Left lung (tissue), 10 donors: ENCODE results near the gene ALDH16A1. TPM values are rescaled to one million over a fixed set of nuclear protein-coding genes. Genes with fewer than 3 reads are reported as not detected.
A peak's percentile ranks its signal among the peaks of the same experiment; 100 is the strongest.

ENCODE experiments used
- ATAC-seq: fragments of 200-7000 bp; cut with Tn5 transposase; one replicate; pipeline ENCODE4 v1.9.1; 2020; ENCODE audit warnings: moderate library complexity
- DNase-seq, 4 donors: peaks; one replicate each; pipeline ENCODE4 v3.0.0-alpha.2; 2013 to 2020
- H3K27ac ChIP-seq, 2 donors: fragments of 200-600 bp; sonication (generic) in 1 of 2; one replicate each; pipeline versions ENCODE4 v1.5.0 to v1.8.0; 2020 to 2021
- H3K27me3 ChIP-seq, 2 donors: fragments of 200-600 bp; sonication (generic) in 1 of 2; one replicate each; pipeline versions ENCODE4 v1.5.0 to v1.8.0; 2020 to 2021
- H3K36me3 ChIP-seq, 2 donors: fragments of 200-600 bp; sonication (generic) in 1 of 2; one replicate each; pipeline versions ENCODE4 v1.5.0 to v1.8.0; 2020 to 2021
- H3K4me1 ChIP-seq, 2 donors: fragments of 200-600 bp; one replicate each; pipeline ENCODE4 v1.8.0; 2021
- H3K4me3 ChIP-seq, 2 donors: fragments of 200-600 bp; sonication (generic) in 1 of 2; one replicate each; pipeline versions ENCODE4 v1.5.0 to v1.8.0; 2020 to 2021; ENCODE audit warnings: mild to moderate bottlenecking in 1 of 2
- H3K9me3 ChIP-seq, 2 donors: fragments of 200-600 bp; sonication (generic) in 1 of 2; one replicate each; pipeline versions ENCODE4 v1.5.0 to v1.8.0; 2020 to 2021
- intact Hi-C, 2 donors: fragments of 100-400 bp; cut with DNase I; formaldehyde crosslinking; loops; one replicate each; pipeline versions ENCODE4 v1.11.2 to v1.14.2; 2022
- polyA plus RNA-seq, 6 donors: library from polyadenylated mRNA; unstranded; fragments of 120-200 nt; gene quantifications; one replicate each; pipeline ENCODE4 v1.2.1, GENCODE V29; 2013; ENCODE audit not compliant: insufficient read length in 6 of 6
- total RNA-seq, 2 donors: library from RNA; stranded (reverse); fragmentation: NEBNext Ultra II Directional; extraction: Animal tissue kit (Norgen Biotek cat#: 25700); gene quantifications; one replicate each; pipeline ENCODE4 v1.2.1, GENCODE V29; 2021
- TF ChIP-seq, protein P1 (sequence below), 2 donors: fragments of 200-600 bp; sonication (generic) in 1 of 2; IDR thresholded peaks; one replicate each; pipeline versions ENCODE4 v1.5.0 to v1.8.0; 2021; ENCODE audit warnings: antibody characterized with exemption in 2 of 2
- donor health status: DM: no; HTN: yes; CAD: no.
- donor health status: DM: no; HTN: no; CAD: no.

Gene ALDH16A1
- total and polyA plus RNA-seq, 8 donors, result 12.6 to 54.2 (median 18.1) TPM

DNA sequence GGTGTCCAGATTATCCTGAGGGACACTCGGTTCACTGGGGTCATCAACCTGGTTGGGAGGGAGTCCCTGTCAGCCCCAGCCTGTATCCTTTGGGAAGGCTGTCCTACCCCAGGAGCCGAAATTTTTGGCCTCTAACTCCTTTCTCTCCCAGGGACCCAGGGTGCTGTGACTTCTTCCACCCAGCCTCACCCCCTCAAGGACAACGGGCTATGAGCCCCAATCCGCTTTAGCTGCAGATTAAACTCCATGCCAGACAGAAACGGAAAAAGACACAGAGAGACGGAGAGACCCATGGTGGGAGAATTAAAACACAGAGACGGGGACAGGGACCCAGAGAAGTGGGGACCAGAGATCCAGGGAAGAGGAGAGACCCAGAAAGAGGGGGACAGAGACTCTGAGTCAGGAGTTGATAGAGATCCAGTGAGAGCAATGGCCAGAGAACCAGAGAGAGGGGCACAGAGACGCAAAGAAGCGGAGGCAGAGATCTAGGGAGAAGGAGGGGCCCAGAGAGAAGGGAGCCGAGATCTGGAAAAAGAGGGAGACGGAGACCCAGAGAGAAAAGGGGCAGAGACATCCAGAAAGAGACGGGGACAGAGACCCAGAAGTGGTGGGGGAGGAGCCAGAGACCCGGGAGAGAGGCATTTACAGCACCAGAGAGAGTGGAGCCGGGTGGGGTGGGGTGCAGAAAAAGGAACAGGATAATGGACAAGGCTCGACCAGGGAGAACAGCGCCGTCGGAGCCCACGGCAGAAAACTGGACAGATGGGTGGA lies 12.4 kb upstream of the ALDH16A1 start:
- H3K9me3 ChIP-seq, result no peaks in the 10 kb centered on the region
- DNase-seq (no peak), ATAC-seq (no peak)
- no peak overlapping the region for H3K27ac ChIP-seq
- TF ChIP-seq, protein P1, sequence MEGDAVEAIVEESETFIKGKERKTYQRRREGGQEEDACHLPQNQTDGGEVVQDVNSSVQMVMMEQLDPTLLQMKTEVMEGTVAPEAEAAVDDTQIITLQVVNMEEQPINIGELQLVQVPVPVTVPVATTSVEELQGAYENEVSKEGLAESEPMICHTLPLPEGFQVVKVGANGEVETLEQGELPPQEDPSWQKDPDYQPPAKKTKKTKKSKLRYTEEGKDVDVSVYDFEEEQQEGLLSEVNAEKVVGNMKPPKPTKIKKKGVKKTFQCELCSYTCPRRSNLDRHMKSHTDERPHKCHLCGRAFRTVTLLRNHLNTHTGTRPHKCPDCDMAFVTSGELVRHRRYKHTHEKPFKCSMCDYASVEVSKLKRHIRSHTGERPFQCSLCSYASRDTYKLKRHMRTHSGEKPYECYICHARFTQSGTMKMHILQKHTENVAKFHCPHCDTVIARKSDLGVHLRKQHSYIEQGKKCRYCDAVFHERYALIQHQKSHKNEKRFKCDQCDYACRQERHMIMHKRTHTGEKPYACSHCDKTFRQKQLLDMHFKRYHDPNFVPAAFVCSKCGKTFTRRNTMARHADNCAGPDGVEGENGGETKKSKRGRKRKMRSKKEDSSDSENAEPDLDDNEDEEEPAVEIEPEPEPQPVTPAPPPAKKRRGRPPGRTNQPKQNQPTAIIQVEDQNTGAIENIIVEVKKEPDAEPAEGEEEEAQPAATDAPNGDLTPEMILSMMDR (IDR thresholded peaks at IDR 0.05), result no peak
- intact Hi-C loops, result loop anchor here in 1 of 2 donors (5.0 kb wide), 1 partner anchor 48 kb away; no protein-coding TSS in a partner anchor
- peaks cover 53 to 72% of the 10 kb centered on the region in 2 donors for H3K27me3 ChIP-seq
- no peaks in the 10 kb centered on the region for H3K36me3 ChIP-seq
- H3K4me3 ChIP-seq, result no peak overlapping the region
- H3K4me1 ChIP-seq, result peaks cover 0 to 37% of the 10 kb centered on the region in 2 donors

DNA sequence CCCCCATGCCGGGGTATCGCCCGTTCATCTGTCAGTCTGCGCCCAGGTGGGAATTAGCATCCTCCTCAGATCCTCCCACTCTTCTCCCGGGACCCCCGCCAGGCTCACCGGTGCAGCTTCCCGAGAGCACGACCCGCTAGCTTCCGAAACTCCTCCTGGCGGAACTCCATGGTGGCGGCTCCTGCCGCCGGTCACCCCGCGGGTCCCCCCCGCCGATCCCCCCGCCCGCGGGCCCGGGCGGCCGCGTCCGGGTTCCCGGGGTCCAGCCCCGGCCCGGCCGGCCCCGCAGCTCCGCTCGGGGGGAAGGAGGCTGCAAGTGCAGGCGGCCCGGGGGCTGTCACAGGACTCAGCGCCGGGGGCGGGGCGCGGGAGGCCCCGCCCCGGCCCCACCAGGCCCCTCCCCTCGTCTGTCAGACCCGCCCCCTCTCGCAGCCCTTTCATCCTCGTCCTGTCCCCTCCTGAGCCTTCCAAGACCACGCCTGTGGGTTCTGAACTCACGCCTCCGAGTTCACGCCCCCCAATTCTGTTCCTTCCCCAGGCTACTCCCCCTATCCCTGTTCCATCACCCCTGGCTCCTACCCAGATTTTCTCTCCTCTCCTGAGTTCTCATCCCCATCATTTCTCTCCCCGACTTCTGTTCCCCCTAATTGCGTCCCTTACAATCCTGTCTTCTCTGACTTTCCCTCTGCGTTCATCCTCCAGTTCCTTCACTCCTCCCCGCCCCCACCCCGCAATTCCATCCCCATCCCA lies 11.6 kb upstream of the ALDH16A1 start, which contains the start of gene SLC17A7:
Gene SLC17A7, minus strand, starts transcription at position 318 of the 750 bp plus-strand sequence. Its CDS starts 148 bp downstream, at position 170.
- TF ChIP-seq, protein P1 (IDR thresholded peaks at IDR 0.05), result no peak
- DNase-seq (peak in 1 of 4 donors; percentile 70), ATAC-seq (no peak)
- peak within 1 kb of the TSS in 1 of 2 donors; percentile 84 for H3K4me3 ChIP-seq
- H3K36me3 ChIP-seq, result peaks cover 0 to 6% of the 10 kb centered on the region in 2 donors
- H3K4me1 ChIP-seq, result peaks cover 0 to 34% of the 10 kb centered on the region in 2 donors
- H3K9me3 ChIP-seq, result no peaks in the 10 kb centered on the region
- no peak within 1 kb of the TSS for H3K27ac ChIP-seq
- intact Hi-C loops, result loop anchor here in 1 of 2 donors (5.0 kb wide), 1 partner anchor 49 kb away; no protein-coding TSS in a partner anchor
- peaks cover 46 to 65% of the 10 kb centered on the region in 2 donors for H3K27me3 ChIP-seq

DNA sequence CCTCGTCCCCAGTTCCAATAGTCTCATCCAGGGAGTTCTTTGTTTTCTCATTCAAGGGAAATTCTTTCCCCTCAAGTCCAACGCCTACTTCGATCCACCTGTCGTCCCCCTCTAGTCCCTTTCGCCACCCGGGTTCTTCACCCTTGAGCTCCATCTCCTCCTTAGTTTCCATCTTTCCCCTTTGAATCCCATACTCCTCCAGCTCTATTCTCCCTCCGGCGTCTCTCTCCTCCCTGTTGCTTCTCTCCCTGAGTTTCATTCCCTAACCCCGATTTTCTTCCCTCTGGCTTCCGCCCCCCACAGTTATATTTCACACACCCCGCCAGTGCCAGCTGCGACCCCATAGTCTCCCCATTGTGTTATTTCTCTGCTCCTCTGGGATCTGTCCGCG lies 11.1 kb upstream of the ALDH16A1 start:
- Histone ChIP-seq H3K9me3 (no peaks in the 10 kb centered on the region), H3K36me3 (peaks cover 0 to 11% of the 10 kb centered on the region in 2 donors), H3K27ac (no peak overlapping the region), H3K4me1 (peaks cover 0 to 31% of the 10 kb centered on the region in 2 donors), H3K4me3 (peak overlapping the region in 1 of 2 donors; percentile 84), H3K27me3 (peaks cover 41 to 59% of the 10 kb centered on the region in 2 donors)
- no peak for DNase-seq
- TF ChIP-seq, protein P1 (IDR thresholded peaks at IDR 0.05), result no peak
- intact Hi-C loops, result loop anchor here in 1 of 2 donors (5.0 kb wide), 1 partner anchor 50 kb away; no protein-coding TSS in a partner anchor
- ATAC-seq, result no peak

DNA sequence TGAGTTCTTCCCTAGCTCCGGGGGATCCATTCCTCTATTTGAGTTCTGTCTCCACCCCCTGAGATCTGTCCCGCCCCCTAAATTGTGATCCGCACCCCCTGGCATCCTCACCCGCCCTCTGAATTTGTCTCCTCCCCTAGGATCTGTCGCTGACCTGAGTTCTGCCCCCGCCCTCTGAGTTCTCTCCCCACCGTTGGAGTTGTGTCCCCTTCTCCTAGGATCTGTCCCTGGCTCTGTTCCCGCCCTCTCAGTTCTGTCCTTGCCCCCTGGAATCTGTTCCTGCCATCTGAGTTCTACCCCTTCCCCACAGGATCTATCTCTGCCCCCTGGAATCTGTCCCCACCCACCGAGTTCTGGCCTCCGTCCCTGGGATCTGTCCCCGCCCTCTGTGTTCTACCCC lies 10.7 kb upstream of the ALDH16A1 start:
- peaks cover 37 to 55% of the 10 kb centered on the region in 2 donors for H3K27me3 ChIP-seq
- H3K36me3 ChIP-seq, result peaks cover 0 to 15% of the 10 kb centered on the region in 2 donors
- DNase-seq (no peak), ATAC-seq (no peak)
- TF ChIP-seq, protein P1 (IDR thresholded peaks at IDR 0.05), result no peak
- intact Hi-C loops, result loop anchor here in 1 of 2 donors (5.0 kb wide), 1 partner anchor 50 kb away; no protein-coding TSS in a partner anchor
- no peaks in the 10 kb centered on the region for H3K9me3 ChIP-seq
- no peak overlapping the region for H3K27ac ChIP-seq
- H3K4me1 ChIP-seq, result peaks cover 0 to 31% of the 10 kb centered on the region in 2 donors
- peak overlapping the region in 1 of 2 donors; percentile 84 for H3K4me3 ChIP-seq
